ENCODE data around the gene NUB1.

GRCh38 chr7:151301471-151302462, 39.8 kb upstream of the NUB1 start:
- TF ChIP-seq CTCF (IDR thresholded peaks at IDR 0.05) (no peak), POLR2A (IDR thresholded peaks at IDR 0.05) (no peak), POLR2AphosphoS5 (IDR thresholded peaks at IDR 0.05) (no peak)
